ENCODE data around the gene MS4A14.

The MS4A14 gene

DNA sequence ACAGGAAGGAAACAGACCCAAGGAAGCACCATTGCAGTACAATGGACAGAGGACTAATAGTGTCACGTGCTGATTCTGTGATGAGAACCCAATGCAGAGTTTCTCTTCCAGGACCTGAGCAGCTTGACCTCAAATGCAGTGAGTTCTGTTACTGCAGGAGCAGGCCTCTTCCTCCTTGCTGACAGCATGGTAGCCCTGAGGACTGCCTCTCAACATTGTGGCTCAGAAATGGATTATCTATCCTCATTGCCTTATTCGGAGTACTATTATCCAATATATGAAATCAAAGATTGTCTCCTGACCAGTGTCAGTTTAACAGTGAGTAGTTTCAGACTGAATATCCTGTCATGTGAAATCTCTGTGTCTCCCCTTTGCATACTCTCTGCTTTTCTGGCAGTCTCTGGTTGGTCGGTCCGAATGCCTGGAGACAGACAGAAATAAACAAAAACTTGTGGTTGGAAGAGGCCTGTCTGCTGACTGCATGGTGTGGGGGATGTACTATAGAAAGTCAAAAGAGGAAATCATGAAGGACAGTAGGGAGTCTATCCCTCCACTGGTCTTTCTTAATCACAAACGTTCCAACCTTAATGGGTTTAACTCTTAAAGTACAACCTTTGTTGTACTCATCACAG lies 6.9 kb upstream of the MS4A14 start:
- DNase-seq (ENCODE audit: low read depth): peak; percentile 72
- TF ChIP-seq, protein P1, sequence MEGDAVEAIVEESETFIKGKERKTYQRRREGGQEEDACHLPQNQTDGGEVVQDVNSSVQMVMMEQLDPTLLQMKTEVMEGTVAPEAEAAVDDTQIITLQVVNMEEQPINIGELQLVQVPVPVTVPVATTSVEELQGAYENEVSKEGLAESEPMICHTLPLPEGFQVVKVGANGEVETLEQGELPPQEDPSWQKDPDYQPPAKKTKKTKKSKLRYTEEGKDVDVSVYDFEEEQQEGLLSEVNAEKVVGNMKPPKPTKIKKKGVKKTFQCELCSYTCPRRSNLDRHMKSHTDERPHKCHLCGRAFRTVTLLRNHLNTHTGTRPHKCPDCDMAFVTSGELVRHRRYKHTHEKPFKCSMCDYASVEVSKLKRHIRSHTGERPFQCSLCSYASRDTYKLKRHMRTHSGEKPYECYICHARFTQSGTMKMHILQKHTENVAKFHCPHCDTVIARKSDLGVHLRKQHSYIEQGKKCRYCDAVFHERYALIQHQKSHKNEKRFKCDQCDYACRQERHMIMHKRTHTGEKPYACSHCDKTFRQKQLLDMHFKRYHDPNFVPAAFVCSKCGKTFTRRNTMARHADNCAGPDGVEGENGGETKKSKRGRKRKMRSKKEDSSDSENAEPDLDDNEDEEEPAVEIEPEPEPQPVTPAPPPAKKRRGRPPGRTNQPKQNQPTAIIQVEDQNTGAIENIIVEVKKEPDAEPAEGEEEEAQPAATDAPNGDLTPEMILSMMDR (IDR thresholded peaks at IDR 0.05; ENCODE audit: low read depth, low read length, missing control alignments): no peak
- H3K4me3 ChIP-seq (ENCODE audit: low read depth, low read length): no peak overlapping the region

DNA sequence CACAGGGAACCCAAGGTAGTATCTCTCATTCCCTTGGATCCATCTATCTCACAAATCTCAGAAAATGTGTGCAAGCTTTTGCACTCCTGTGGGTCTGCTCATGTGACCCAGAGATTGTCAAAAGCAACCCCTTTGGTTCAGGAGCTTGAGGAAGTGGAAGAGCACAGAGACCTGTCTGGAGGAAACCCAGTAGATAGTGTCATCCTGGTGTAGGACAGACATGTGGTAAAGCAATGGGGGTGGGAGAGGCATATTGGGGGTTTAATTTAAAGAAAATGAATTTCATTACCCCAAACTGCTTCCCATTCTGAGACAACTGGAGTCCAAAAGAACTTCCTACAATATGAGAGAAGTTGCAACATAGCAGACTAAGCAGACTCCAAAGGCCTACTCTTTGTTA lies 5.8 kb upstream of the MS4A14 start:
- TF ChIP-seq, protein P1 (IDR thresholded peaks at IDR 0.05; ENCODE audit: low read depth, low read length, missing control alignments): no peak
- no peak overlapping the region for H3K4me3 ChIP-seq (ENCODE audit: low read depth, low read length)
- no peak for DNase-seq (ENCODE audit: low read depth)

DNA sequence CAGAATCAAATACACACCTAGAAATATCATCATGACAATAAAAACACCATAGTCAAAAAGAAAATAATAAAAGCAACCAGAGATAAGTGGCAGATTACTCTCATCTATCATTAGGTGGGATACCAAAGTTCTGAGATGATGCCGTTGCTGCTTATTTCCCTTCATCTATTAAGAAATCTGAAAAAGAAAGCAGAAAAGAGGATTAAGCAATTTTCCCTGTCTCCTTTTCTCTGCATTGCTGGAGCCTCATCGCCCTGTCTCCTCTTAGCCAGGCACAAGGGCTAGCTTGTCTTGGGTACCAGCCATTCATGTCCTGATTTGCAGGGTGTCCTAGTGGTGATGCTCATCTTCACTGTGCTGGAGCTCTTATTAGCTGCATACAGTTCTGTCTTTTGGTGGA lies 3.9 kb upstream of the MS4A14 start:
- DNase-seq (ENCODE audit: low read depth): no peak
- H3K4me3 ChIP-seq (ENCODE audit: low read depth, low read length): no peak overlapping the region
- TF ChIP-seq, protein P1 (IDR thresholded peaks at IDR 0.05; ENCODE audit: low read depth, low read length, missing control alignments): no peak

DNA sequence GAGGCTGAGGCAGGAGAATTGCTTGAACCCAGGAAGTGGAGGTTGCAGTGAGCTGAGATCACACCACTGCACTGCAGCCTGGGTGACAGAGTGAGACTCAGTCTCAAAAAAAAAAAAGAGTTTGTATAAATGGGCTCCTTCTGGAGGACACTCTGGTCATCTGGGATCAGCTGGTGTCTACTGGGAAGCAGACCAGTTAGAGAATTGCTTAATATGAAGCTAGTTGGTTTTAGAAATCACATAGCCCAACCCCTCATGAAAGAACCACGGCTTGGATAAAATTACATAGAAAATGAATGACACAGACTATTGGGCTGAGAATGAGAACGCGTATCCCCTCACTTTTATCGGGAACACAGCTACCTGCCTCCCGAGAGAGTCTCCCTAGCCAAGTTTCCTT lies 3.2 kb upstream of the MS4A14 start:
- no peak overlapping the region for H3K4me3 ChIP-seq (ENCODE audit: low read depth, low read length)
- DNase-seq (ENCODE audit: low read depth): no peak
- TF ChIP-seq, protein P1 (IDR thresholded peaks at IDR 0.05; ENCODE audit: low read depth, low read length, missing control alignments): no peak

DNA sequence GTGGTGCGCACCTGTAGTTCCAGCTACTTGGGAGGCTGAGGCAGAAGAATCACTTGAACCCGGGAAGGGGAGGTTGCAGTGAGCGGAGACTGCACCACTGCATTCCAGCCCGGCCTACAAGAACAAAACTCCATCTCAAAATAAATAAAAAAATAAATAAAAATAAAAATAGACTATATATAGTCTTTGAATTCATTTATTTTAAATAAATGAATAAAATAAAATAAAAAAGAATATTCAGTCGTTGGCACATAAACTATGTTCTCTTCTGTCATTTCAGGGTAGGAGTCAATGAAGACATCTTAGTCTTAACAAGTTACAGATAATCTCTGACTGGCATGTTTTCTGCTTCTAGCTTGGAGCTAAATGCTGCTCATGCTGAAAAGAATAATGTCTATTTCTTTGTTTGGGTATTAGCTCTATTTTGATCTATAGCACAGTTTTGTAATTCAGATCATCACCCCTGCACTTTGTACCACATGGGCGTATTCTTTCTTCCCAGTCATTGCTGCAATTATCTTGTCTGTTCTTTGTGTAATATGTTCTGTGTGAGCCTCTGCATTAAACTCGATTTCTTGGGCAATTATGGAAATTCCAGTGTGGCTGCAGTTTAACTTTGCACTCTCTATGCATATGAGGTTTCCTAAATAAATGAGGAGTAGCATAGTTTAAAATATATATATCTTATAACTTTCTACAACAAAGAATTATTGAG lies 1.4 kb upstream of the MS4A14 start:
- no peak for DNase-seq (ENCODE audit: low read depth)
- TF ChIP-seq, protein P1 (IDR thresholded peaks at IDR 0.05; ENCODE audit: low read depth, low read length, missing control alignments): no peak
- H3K4me3 ChIP-seq (ENCODE audit: low read depth, low read length): no peak overlapping the region

DNA sequence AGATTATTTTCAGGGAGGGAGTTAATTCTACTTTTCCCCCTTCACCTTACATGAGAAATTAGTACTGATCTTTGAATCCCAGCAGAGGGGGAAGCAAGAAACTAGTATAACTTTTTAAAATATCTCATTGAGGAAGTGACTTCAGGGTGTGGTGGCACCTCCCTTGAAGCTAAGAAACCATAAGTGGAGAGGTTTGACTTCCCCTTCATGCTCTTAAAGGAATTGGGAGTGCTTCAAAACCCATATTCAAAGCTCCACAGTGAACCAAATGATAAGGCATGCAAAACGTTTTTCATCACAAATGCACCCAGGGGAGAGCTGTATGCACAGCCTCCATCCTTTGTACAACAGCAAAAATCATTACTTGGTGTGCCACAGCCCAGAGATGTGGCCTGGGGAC lies 540 bp downstream of the MS4A14 start:
- peak; percentile 66 for DNase-seq (ENCODE audit: low read depth)
- no peak overlapping the region for H3K4me3 ChIP-seq (ENCODE audit: low read depth, low read length)
- TF ChIP-seq, protein P1 (IDR thresholded peaks at IDR 0.05; ENCODE audit: low read depth, low read length, missing control alignments): no peak

DNA sequence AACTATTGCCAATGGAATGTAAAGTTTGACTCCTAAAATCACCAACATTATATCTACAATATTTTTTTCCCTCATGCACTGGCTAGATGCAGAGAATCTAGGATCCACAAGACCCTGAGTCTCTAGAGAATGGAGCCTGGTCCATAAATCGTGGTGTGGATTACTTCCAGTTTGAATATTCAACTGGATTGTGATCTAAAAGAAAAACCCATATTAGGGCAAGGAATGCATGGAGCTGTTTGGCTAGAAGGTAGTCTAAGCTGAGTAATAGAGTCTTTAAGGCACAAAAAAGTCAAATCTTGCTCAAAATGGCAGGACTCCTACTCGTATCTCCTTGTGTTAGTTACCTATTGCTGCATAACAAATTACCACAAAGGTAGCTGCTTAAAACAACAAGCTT lies 23.8 kb downstream of the MS4A14 start:
- no peak for DNase-seq (ENCODE audit: low read depth)
- TF ChIP-seq, protein P1 (IDR thresholded peaks at IDR 0.05; ENCODE audit: low read depth, low read length, missing control alignments): no peak
- H3K4me3 ChIP-seq (ENCODE audit: low read depth, low read length): no peak overlapping the region
